Epithelial cell of proximal tubule (primary cell): ENCODE data around the gene MRPL14. TPM values are rescaled to one million over a fixed set of nuclear protein-coding genes. Genes with fewer than 3 reads are reported as not detected.
"Not testable (repeated sequence)": the region's sequence is repeated elsewhere in the genome, so short reads cannot be mapped to it uniquely, and the experiment has no call there.

Source experiments
- DNase-seq: peaks from one replicate; pipeline ENCODE4 v3.0.0-alpha.2; 2011; ENCODE audit warnings: low read depth
- H3K4me3 ChIP-seq: 2 replicates; pipeline ENCODE4 v1.5.1; 2011; ENCODE audit warnings: low read depth, mild to moderate bottlenecking, low read length
- total RNA-seq: library from RNA; depleted of rRNA; stranded (reverse); fragments of >200 nt; gene quantifications from 2 replicates; pipeline ENCODE4 v1.2.3, GENCODE V29; 2015
- TF ChIP-seq, protein P1 (sequence below): conservative IDR thresholded peaks from 2 replicates; pipeline ENCODE4 v1.5.1; 2012; ENCODE audit warnings: low read depth, mild to moderate bottlenecking, low read length

Gene MRPL14
- total RNA-seq, 1 donor from 2014 or later = 95.5 TPM

DNA sequence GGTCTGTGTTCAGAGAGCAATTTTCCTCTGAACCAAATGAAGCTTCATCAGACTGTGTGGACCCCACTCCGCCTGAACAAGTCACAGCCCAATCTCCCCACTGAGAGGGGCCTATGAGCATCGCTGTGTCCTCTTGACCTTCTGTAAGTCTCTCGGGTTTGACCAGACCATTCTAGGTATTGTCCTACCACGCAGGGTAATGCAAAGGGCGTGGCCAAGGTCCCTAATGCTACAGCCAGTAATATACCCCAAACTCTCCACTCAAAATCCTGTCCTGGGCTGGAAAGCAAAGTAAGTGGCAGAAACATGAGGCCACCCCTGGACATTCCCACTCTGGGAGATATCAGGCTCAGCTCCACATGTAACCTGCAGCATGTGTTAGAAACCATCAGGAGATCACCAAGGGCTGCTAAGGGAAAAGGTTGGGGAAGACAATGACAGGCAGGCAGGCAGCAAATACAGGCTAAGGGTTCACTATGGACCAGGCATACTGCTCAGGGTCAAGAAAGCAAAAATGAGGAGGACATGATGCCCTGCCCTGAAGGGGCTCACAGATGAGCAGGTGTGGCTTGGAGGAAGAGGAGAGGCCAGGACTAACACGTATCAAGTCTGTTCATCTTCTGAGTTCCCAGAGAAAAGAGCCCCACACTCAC lies 33.4 kb downstream of the MRPL14 start:
- TF ChIP-seq, protein P1, sequence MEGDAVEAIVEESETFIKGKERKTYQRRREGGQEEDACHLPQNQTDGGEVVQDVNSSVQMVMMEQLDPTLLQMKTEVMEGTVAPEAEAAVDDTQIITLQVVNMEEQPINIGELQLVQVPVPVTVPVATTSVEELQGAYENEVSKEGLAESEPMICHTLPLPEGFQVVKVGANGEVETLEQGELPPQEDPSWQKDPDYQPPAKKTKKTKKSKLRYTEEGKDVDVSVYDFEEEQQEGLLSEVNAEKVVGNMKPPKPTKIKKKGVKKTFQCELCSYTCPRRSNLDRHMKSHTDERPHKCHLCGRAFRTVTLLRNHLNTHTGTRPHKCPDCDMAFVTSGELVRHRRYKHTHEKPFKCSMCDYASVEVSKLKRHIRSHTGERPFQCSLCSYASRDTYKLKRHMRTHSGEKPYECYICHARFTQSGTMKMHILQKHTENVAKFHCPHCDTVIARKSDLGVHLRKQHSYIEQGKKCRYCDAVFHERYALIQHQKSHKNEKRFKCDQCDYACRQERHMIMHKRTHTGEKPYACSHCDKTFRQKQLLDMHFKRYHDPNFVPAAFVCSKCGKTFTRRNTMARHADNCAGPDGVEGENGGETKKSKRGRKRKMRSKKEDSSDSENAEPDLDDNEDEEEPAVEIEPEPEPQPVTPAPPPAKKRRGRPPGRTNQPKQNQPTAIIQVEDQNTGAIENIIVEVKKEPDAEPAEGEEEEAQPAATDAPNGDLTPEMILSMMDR = no peak
- no peak for DNase-seq
- H3K4me3 ChIP-seq = no peak overlapping the region

- no peak overlapping the region for H3K4me3 ChIP-seq
- TF ChIP-seq, protein P1 = no peak
- DNase-seq = no peak
Measured at GRCh38 chr6:44093066-44093465, 34.2 kb downstream of the MRPL14 start.

GRCh38 chr6:44091981-44092884 lies 35.0 kb downstream of the MRPL14 start:
- DNase-seq = no peak
- TF ChIP-seq, protein P1 = no peak
- H3K4me3 ChIP-seq = no peak overlapping the region

- H3K4me3 ChIP-seq, DNase-seq: not testable (repeated sequence)
Measured at GRCh38 chr6:44091356-44091755, 35.9 kb downstream of the MRPL14 start.

GRCh38 chr6:44090465-44090864 lies 36.8 kb downstream of the MRPL14 start:
- no peak for DNase-seq
- TF ChIP-seq, protein P1 = no peak
- no peak overlapping the region for H3K4me3 ChIP-seq

DNA sequence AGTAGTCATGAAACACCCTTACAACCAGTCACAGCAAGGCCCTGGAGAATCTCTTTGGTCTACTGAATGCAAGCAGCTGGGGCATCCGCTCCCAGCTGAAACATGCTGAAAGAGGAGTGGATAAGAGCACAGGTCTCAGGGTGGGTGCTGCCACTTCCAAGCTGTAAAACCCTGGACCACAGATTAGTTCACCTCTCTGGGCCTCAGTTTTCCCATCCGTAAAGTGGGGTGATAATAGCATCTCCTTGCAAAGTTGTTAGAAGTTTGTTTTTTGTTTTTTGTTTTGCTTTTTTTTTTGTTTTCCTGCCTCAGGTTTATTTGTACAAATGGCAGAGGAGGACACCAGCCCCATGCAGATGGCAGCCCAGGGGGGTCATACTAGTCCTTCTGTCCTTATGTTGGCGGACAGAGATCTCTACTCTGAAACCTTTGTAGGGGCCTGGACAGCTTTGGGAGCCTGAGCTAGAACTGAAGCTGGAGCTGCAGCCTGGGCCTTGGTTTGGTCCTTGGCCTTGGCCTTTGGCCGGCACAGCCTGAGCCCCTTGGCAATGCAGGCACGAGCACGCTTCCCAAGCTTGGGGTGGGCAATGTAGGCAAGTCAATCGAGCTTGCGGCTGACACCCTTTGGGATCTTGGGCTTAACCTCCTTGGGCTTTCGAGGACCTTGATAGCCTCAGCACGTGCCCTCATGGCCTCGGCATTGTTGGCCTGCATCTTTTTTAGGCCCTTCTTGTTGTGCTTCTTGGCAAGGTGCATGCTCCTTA lies 38.2 kb downstream of the MRPL14 start:
- DNase-seq = no peak
- H3K4me3 ChIP-seq = no peak overlapping the region
- TF ChIP-seq, protein P1 = no peak

GRCh38 chr6:44087623-44088022 lies 39.6 kb downstream of the MRPL14 start:
- TF ChIP-seq, protein P1 = no peak
- DNase-seq = no peak
- no peak overlapping the region for H3K4me3 ChIP-seq
